Measurements from ENCODE around the gene TBC1D9B. TPM values are rescaled to one million over a fixed set of nuclear protein-coding genes. Genes with fewer than 3 reads are reported as not detected.
"Not testable (repeated sequence)": the region's sequence is repeated elsewhere in the genome, so short reads cannot be mapped to it uniquely, and the experiment has no call there.

The TBC1D9B gene
- polyA plus RNA-seq, 2 of the 4 experiments (the other 2 are of a cell fraction) = 37.2 to 64.7 TPM

DNA sequence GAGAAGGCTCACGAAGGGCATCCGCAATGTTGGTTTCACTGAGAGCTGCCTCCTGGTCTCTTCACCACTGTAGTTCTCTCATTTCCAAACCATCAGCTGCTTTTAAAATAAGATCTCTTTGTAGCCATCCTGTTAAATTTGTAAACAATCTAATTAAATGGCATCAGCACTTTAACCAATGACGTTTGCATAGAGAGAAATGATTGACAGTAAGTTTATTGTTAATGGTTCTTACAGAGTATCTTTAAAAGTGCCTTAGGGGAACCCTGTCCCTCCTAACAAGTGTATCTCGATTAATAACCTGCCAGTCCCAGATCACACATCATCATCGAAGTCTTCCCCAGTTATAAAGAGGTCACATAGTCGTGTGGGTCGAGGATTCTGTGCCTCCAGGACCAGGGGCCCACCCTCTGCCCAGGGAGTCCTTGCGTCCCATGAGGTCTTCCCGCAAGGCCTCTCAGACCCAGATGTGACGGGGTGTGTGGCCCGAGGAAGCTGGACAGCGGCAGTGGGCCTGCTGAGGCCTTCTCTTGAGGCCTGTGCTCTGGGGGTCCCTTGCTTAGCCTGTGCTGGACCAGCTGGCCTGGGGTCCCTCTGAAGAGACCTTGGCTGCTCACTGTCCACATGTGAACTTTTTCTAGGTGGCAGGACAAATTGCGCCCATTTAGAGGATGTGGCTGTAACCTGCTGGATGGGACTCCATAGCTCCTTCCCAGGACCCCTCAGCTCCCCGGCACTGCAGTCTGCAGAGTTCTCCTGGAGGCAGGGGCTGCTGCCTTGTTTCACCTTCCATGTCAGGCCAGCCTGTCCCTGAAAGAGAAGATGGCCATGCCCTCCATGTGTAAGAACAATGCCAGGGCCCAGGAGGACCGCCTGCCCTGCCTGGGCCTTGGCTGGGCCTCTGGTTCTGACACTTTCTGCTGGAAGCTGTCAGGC is 70.4 kb downstream of the TBC1D9B start (continued):
- TF ChIP-seq, protein P1, sequence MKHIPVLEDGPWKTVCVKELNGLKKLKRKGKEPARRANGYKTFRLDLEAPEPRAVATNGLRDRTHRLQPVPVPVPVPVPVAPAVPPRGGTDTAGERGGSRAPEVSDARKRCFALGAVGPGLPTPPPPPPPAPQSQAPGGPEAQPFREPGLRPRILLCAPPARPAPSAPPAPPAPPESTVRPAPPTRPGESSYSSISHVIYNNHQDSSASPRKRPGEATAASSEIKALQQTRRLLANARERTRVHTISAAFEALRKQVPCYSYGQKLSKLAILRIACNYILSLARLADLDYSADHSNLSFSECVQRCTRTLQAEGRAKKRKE (CRISPR knock-in tag; IDR thresholded peaks at IDR 0.05; ENCODE audit: low read depth) = no peak
- TF ChIP-seq CBX8 (IDR thresholded peaks at IDR 0.05) (no peak), MAZ (IDR thresholded peaks at IDR 0.05; ENCODE audit: borderline replicate concordance, low read depth, low read length) (no peak), NPAS2 (CRISPR knock-in tag; IDR thresholded peaks at IDR 0.05; ENCODE audit: borderline replicate concordance) (no peak), TFCP2L1 (CRISPR knock-in tag; IDR thresholded peaks at IDR 0.05) (0 out of 2 replicates have a peak, but pooled peaks have one; percentile 41), CHD2 (IDR thresholded peaks at IDR 0.05; ENCODE audit: low read length, partially characterized antibody) (no peak), MAFK (IDR thresholded peaks at IDR 0.05; ENCODE audit: partially characterized antibody) (peak; percentile 4), RARB (CRISPR knock-in tag; IDR thresholded peaks at IDR 0.05) (no peak), RCOR1 (IDR thresholded peaks at IDR 0.05; ENCODE audit: low read depth, low read length) (no peak), POLR2A (IDR thresholded peaks at IDR 0.05; ENCODE audit: low read length) (no peak), JUNB (IDR thresholded peaks at IDR 0.05) (no peak)

DNA sequence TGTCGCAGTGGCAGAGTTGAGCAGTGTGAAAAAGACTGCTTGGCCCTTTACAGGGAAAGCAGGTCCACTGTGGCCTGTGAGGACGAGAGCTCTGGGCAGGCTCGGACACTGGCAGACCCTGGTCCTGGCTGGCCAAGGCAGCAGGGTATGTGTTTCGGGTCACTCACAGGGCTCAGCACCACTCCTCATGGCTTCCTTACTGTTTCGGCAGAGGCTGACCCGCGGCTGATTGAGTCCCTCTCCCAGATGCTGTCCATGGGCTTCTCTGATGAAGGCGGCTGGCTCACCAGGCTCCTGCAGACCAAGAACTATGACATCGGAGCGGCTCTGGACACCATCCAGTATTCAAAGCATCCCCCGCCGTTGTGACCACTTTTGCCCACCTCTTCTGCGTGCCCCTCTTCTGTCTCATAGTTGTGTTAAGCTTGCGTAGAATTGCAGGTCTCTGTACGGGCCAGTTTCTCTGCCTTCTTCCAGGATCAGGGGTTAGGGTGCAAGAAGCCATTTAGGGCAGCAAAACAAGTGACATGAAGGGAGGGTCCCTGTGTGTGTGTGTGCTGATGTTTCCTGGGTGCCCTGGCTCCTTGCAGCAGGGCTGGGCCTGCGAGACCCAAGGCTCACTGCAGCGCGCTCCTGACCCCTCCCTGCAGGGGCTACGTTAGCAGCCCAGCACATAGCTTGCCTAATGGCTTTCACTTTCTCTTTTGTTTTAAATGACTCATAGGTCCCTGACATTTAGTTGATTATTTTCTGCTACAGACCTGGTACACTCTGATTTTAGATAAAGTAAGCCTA is 71.3 kb downstream of the TBC1D9B start:
- no peak for FAIRE-seq
- H3K4me2 ChIP-seq = no peak overlapping the region
- POLR2A ChIA-PET = no interaction called here
- no peak for DNase-seq (ENCODE audit: low read depth in 1 of 2, low spot score in 1 of 2)
- H3K9me3 ChIP-seq = no peaks in the 10 kb centered on the region
- CTCF ChIA-PET = interaction anchor here (1.3 to 2.3 kb wide), 3 partner anchors 17 to 35 kb away, joined by 4 to 9 read pairs (median 4); no protein-coding TSS in a partner anchor
- 93% methylated on average over 17 of the region's 19 CpGs for WGBS (ENCODE audit: missing lambda C conversion rate)
- no peak overlapping the region for H3K27ac ChIP-seq
- peaks cover 41% of the 10 kb centered on the region for H3K4me1 ChIP-seq
- H3K4me3 ChIP-seq = no peak overlapping the region
- TF ChIP-seq TFCP2L1 (CRISPR knock-in tag; IDR thresholded peaks at IDR 0.05) = 0 out of 2 replicates have a peak, but pooled peaks have one; percentile 6
- 0 out of 2 replicates have a peak, but pooled peaks have one; percentile 53 for TF ChIP-seq FOSB (CRISPR knock-in tag; IDR thresholded peaks at IDR 0.05)
- TF ChIP-seq EP300 (IDR thresholded peaks at IDR 0.05) = no peak
- TF ChIP-seq CEBPB (IDR thresholded peaks at IDR 0.05) = no peak
- TF ChIP-seq ZC3H11A (IDR thresholded peaks at IDR 0.05) = no peak
- TF ChIP-seq, protein P2, sequence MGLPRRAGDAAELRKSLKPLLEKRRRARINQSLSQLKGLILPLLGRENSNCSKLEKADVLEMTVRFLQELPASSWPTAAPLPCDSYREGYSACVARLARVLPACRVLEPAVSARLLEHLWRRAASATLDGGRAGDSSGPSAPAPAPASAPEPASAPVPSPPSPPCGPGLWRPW (IDR thresholded peaks at IDR 0.05) = no peak
- no peak for TF ChIP-seq MAFK (IDR thresholded peaks at IDR 0.05; ENCODE audit: partially characterized antibody)
- TF ChIP-seq, protein P3, sequence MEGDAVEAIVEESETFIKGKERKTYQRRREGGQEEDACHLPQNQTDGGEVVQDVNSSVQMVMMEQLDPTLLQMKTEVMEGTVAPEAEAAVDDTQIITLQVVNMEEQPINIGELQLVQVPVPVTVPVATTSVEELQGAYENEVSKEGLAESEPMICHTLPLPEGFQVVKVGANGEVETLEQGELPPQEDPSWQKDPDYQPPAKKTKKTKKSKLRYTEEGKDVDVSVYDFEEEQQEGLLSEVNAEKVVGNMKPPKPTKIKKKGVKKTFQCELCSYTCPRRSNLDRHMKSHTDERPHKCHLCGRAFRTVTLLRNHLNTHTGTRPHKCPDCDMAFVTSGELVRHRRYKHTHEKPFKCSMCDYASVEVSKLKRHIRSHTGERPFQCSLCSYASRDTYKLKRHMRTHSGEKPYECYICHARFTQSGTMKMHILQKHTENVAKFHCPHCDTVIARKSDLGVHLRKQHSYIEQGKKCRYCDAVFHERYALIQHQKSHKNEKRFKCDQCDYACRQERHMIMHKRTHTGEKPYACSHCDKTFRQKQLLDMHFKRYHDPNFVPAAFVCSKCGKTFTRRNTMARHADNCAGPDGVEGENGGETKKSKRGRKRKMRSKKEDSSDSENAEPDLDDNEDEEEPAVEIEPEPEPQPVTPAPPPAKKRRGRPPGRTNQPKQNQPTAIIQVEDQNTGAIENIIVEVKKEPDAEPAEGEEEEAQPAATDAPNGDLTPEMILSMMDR (IDR thresholded peaks at IDR 0.05) = no peak
- TF ChIP-seq, protein P4, sequence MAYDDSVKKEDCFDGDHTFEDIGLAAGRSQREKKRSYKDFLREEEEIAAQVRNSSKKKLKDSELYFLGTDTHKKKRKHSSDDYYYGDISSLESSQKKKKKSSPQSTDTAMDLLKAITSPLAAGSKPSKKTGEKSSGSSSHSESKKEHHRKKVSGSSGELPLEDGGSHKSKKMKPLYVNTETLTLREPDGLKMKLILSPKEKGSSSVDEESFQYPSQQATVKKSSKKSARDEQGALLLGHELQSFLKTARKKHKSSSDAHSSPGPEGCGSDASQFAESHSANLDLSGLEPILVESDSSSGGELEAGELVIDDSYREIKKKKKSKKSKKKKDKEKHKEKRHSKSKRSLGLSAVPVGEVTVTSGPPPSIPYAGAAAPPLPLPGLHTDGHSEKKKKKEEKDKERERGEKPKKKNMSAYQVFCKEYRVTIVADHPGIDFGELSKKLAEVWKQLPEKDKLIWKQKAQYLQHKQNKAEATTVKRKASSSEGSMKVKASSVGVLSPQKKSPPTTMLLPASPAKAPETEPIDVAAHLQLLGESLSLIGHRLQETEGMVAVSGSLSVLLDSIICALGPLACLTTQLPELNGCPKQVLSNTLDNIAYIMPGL (CRISPR knock-in tag; IDR thresholded peaks at IDR 0.05; ENCODE audit: borderline replicate concordance) = no peak
- TF ChIP-seq FOSL2 (IDR thresholded peaks at IDR 0.05) = peak; percentile 10; the same call in 1 of the 2 replicates
- TF ChIP-seq FOSL2 (CRISPR knock-in tag; IDR thresholded peaks at IDR 0.05) = peak; percentile 67
- no peak for TF ChIP-seq BHLHE40 (IDR thresholded peaks at IDR 0.05; ENCODE audit: low read depth, low read length)
- TF ChIP-seq GATA3 (IDR thresholded peaks at IDR 0.05; ENCODE audit: borderline replicate concordance) = no peak
- TF ChIP-seq MYC (IDR thresholded peaks at IDR 0.05; ENCODE audit: borderline replicate concordance, low read length) = no peak
- no peak for TF ChIP-seq KDM5A (IDR thresholded peaks at IDR 0.05)
- 0 out of 2 replicates have a peak, but pooled peaks have one; percentile 16 for TF ChIP-seq HOXA7 (CRISPR knock-in tag; IDR thresholded peaks at IDR 0.05)
- peak; percentile 84; the same call in 1 of the 2 replicates for TF ChIP-seq POLR2AphosphoS2 (conservative IDR thresholded peaks at IDR 0.05; ENCODE audit: low read length)
- no peak for TF ChIP-seq ZNF302 (CRISPR knock-in tag; IDR thresholded peaks at IDR 0.05)
- TF ChIP-seq, protein P5, sequence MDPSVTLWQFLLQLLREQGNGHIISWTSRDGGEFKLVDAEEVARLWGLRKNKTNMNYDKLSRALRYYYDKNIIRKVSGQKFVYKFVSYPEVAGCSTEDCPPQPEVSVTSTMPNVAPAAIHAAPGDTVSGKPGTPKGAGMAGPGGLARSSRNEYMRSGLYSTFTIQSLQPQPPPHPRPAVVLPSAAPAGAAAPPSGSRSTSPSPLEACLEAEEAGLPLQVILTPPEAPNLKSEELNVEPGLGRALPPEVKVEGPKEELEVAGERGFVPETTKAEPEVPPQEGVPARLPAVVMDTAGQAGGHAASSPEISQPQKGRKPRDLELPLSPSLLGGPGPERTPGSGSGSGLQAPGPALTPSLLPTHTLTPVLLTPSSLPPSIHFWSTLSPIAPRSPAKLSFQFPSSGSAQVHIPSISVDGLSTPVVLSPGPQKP (IDR thresholded peaks at IDR 0.05; ENCODE audit: low read depth, low read length) = no peak
- no peak for TF ChIP-seq HEYL (CRISPR knock-in tag; IDR thresholded peaks at IDR 0.05)
- ATAC-seq = no peak

DNA sequence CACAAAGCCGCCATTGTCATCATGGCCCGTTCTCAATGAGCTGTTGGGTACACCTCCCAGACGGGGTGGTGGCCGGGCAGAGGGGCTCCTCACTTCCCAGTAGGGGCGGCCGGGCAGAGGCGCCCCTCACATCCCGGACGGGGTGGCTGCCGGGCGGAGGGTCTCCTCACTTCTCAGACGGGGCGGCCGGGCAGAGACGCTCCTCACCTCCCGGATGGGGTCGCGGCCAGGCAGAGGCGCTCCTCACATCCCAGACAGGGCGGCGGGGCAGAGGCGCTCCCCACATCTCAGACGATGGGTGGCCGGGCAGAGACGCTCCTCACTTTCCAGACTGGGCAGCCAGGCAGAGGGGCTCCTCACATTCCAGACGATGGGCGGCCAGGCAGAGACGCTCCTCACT is 72.8 kb downstream of the TBC1D9B start:
- DNase-seq (ENCODE audit: low read depth in 1 of 2, low spot score in 1 of 2); ATAC-seq; H3K27ac ChIP-seq; H3K9me3 ChIP-seq; H3K4me3 ChIP-seq; POLR2A ChIA-PET; FAIRE-seq; H3K4me2 ChIP-seq: not testable (repeated sequence)
- CTCF ChIA-PET = interaction anchor here (11.6 kb wide), 1 partner anchor 33 kb away, joined by 86 read pairs; no protein-coding TSS in a partner anchor
- peaks cover 54% of the 10 kb centered on the region for H3K4me1 ChIP-seq
- WGBS (ENCODE audit: missing lambda C conversion rate) = 88% methylated on average over 18 of the region's 28 CpGs

Measured in A549 (cell line).